Right lobe of liver (tissue), 4 donors: ENCODE results near the gene CMC4.

Source experiments
- CTCF ChIP-seq, 4 donors: fragments of 200-600 bp in 3 of 4; fragments of 450-650 bp in 1 of 4; IDR thresholded peaks; one replicate each; pipeline versions ENCODE4 v1.5.1 to v1.8.0; 2016 to 2022; ENCODE audit warnings: antibody characterized with exemption in 4 of 4, mild to moderate bottlenecking in 2 of 4
- POLR2A ChIP-seq: fragments of 450-650 bp; IDR thresholded peaks from one replicate; pipeline ENCODE4 v1.6.1; 2017; ENCODE audit warnings: antibody characterized with exemption, mild to moderate bottlenecking
- donor health status: DM: no; HTN: no; CAD: no.
- donor health status: DM: no; HTN: no; CAD: no.
- donor health status: DM: no; HTN: yes; CAD: no.

GRCh38 chrX:155020591-155020990 lies 50.3 kb downstream of the CMC4 start:
- TF ChIP-seq POLR2A = no peak
- TF ChIP-seq CTCF (IDR thresholded peaks at IDR 0.05) = no peak
